Measurements from ENCODE around the gene STRADB. TPM values are rescaled to one million over a fixed set of nuclear protein-coding genes. Genes with fewer than 3 reads are reported as not detected.

The STRADB gene
- total RNA-seq, 1 donor from 2014 or later = 30.6 TPM

DNA sequence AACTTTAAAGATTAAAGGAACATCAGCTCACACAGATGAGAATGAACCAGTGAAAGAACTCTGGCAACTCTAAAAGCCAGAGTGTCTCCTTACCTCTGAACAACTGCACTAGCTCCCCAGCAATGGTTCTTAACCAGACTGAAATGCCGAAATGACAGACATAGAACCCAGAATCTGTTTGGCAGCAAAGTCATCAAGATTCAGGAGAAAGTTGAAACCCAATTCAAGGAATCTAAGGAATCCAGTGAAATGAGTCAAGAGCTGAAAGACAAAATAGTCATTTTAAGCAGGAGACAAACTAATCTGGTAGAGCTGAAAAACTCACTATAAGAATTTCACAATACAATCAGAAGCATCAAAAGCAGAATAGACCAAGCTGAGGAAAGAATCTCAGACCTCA is 72.0 kb downstream of the STRADB start:
- Mint-ChIP-seq H3K4me3 (no peak overlapping the region), H3K9me3 (peaks cover 3% of the 10 kb centered on the region), H3K27ac (no peak overlapping the region), H3K27me3 (peaks cover 11% of the 10 kb centered on the region), H3K4me1 (ENCODE audit: unreplicated experiment) (no peaks in the 10 kb centered on the region), H3K36me3 (no peaks in the 10 kb centered on the region)
- no peak for DNase-seq (ENCODE audit: extremely low spot score, unreplicated experiment)
- TF ChIP-seq, protein P1, sequence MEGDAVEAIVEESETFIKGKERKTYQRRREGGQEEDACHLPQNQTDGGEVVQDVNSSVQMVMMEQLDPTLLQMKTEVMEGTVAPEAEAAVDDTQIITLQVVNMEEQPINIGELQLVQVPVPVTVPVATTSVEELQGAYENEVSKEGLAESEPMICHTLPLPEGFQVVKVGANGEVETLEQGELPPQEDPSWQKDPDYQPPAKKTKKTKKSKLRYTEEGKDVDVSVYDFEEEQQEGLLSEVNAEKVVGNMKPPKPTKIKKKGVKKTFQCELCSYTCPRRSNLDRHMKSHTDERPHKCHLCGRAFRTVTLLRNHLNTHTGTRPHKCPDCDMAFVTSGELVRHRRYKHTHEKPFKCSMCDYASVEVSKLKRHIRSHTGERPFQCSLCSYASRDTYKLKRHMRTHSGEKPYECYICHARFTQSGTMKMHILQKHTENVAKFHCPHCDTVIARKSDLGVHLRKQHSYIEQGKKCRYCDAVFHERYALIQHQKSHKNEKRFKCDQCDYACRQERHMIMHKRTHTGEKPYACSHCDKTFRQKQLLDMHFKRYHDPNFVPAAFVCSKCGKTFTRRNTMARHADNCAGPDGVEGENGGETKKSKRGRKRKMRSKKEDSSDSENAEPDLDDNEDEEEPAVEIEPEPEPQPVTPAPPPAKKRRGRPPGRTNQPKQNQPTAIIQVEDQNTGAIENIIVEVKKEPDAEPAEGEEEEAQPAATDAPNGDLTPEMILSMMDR (conservative IDR thresholded peaks at IDR 0.05) = no peak

Other genes with a start within 250 kb of the STRADB start
- 6.0 and 12.9 TPM in 2 replicates for gene CASP8, start 191.2 kb upstream of the STRADB start, total RNA-seq (ENCODE audit: low replicate concordance)
- 0.48 and 1.4 TPM in 2 replicates for gene FLACC1, start 94.4 kb upstream of the STRADB start, total RNA-seq (ENCODE audit: low replicate concordance)
- gene TRAK2, start 282 bp upstream of the STRADB start, total RNA-seq (ENCODE audit: low replicate concordance) = 24.6 and 49.6 TPM in 2 replicates
- gene TMEM237, start 191.8 kb downstream of the STRADB start, total RNA-seq (ENCODE audit: low replicate concordance) = 22.7 and 43.2 TPM in 2 replicates
- 0.46 TPM in 1 of 2 replicates, not detected in the other for gene MPP4, start 246.9 kb downstream of the STRADB start, total RNA-seq (ENCODE audit: low replicate concordance)